Left lobe of liver (tissue), 2 donors: ENCODE measurements around the gene BCL3. TPM values are rescaled to one million over a fixed set of nuclear protein-coding genes. Genes with fewer than 3 reads are reported as not detected.
A peak's percentile ranks its signal among the peaks of the same experiment; 100 is the strongest.
"Not testable (repeated sequence)": the region's sequence is repeated elsewhere in the genome, so short reads cannot be mapped to it uniquely, and the experiment has no call there.

ENCODE experiments used
- ATAC-seq: fragments of 200-7000 bp; cut with Tn5 transposase; one replicate; pipeline ENCODE4 v1.9.1; 2020; ENCODE audit warnings: mild to moderate bottlenecking, moderate library complexity
- DNase-seq: peaks from one replicate; pipeline ENCODE4 v3.0.0-alpha.2; 2020; ENCODE audit warnings: low spot score
- total RNA-seq: library from RNA; stranded (reverse); gene quantifications from one replicate; pipeline ENCODE4 v1.2.1, GENCODE V29; 2021
- donor health status: DM: no; HTN: no; CAD: no; lungs with moderate emphysema.
- donor health status: DM: no; HTN: yes; CAD: no.

Gene BCL3
- total RNA-seq, 1 donor from 2014 or later = 30.8 TPM

GRCh38 chr19:44720945-44721344 is 27.6 kb upstream of the BCL3 start:
- DNase-seq (no peak), ATAC-seq (no peak)

GRCh38 chr19:44721369-44721768 is 27.1 kb upstream of the BCL3 start:
- not testable (repeated sequence) for DNase-seq, ATAC-seq

GRCh38 chr19:44722131-44723121 is 26.1 kb upstream of the BCL3 start:
- ATAC-seq = no peak
- DNase-seq = no peak

- DNase-seq (no peak), ATAC-seq (peak; percentile 8)
Observed at GRCh38 chr19:44723299-44723951, 25.1 kb upstream of the BCL3 start.

GRCh38 chr19:44723952-44724319 is 24.6 kb upstream of the BCL3 start:
- ATAC-seq (peak; percentile 77), DNase-seq (peak; percentile 90)

- ATAC-seq (peak; percentile 79), DNase-seq (peak; percentile 96)
Observed at GRCh38 chr19:44725251-44725650, 23.3 kb upstream of the BCL3 start.

- peak; percentile 30 for ATAC-seq
- peak; percentile 65 for DNase-seq
Observed at GRCh38 chr19:44725684-44726083, 22.8 kb upstream of the BCL3 start.

- peak; percentile 50 for ATAC-seq
- peak; percentile 89 for DNase-seq
Observed at GRCh38 chr19:44726465-44726864, 22.0 kb upstream of the BCL3 start.

- no peak for ATAC-seq
- DNase-seq = no peak
Observed at GRCh38 chr19:44728178-44728577, 20.3 kb upstream of the BCL3 start.

GRCh38 chr19:44729516-44730033 is 18.9 kb upstream of the BCL3 start:
- no peak for ATAC-seq

GRCh38 chr19:44731081-44731480 is 17.4 kb upstream of the BCL3 start:
- no peak for DNase-seq
- no peak for ATAC-seq

More at GRCh38 chr19:44729516-44730033, 18.9 kb upstream of the BCL3 start:
- no peak for DNase-seq

GRCh38 chr19:44731622-44732021 is 16.9 kb upstream of the BCL3 start:
- ATAC-seq (no peak), DNase-seq (no peak)

GRCh38 chr19:44732235-44733014 is 16.1 kb upstream of the BCL3 start:
- no peak for DNase-seq
- no peak for ATAC-seq

GRCh38 chr19:44734357-44734756 is 14.2 kb upstream of the BCL3 start:
- ATAC-seq (no peak), DNase-seq (no peak)

- ATAC-seq = no peak
- no peak for DNase-seq
Observed at GRCh38 chr19:44735011-44735410, 13.5 kb upstream of the BCL3 start.

GRCh38 chr19:44737238-44738071 is 11.1 kb upstream of the BCL3 start:
- DNase-seq (peak; percentile 81), ATAC-seq (peak; percentile 40)

GRCh38 chr19:44738136-44738535 is 10.4 kb upstream of the BCL3 start:
- ATAC-seq (no peak), DNase-seq (no peak)

GRCh38 chr19:44738603-44739558 is 9.6 kb upstream of the BCL3 start:
- DNase-seq = peak; percentile 88
- ATAC-seq = peak; percentile 51

GRCh38 chr19:44740351-44740824 is 8.1 kb upstream of the BCL3 start:
- DNase-seq (peak; percentile 72), ATAC-seq (peak; percentile 13)
